HepG2 (cell line): ENCODE measurements around the gene KAZN.

ENCODE experiments used
- CTCF ChIP-seq: sonication (generic); formaldehyde crosslinking; IDR thresholded peaks from 2 replicates; pipeline ENCODE4 v1.5.0; 2020; ENCODE audit warnings: mild to moderate bottlenecking, missing genetic modification reagents, moderate library complexity
- DPF2 ChIP-seq: sonication (generic); formaldehyde crosslinking; IDR thresholded peaks from 2 replicates; pipeline ENCODE4 v1.4.0; 2020; ENCODE audit warnings: mild to moderate bottlenecking, low read depth, missing genetic modification reagents, borderline replicate concordance
- FOXA1 ChIP-seq, 2 experiments: fragments of 450-650 bp in 1 of 2; sonication (generic) in 1 of 2; formaldehyde crosslinking in 1 of 2; IDR thresholded peaks; 2 replicates each; pipeline versions ENCODE4 v1.4.0 to v1.6.1; 2016 to 2020; ENCODE audit warnings: missing genetic modification reagents in 1 of 2
- NFATC3 ChIP-seq: sonication (generic); formaldehyde crosslinking; IDR thresholded peaks from 2 replicates; pipeline ENCODE4 v1.5.1; 2020; ENCODE audit warnings: mild to moderate bottlenecking, missing genetic modification reagents
- POLR2A ChIP-seq, 2 experiments: IDR thresholded peaks; 2 replicates each; pipeline ENCODE4 v1.6.1; 2011; ENCODE audit warnings: low read depth in 2 of 2, low read length in 2 of 2, mild to moderate bottlenecking in 1 of 2, moderate library complexity in 1 of 2; ENCODE audit not compliant: insufficient read depth in 1 of 2
- SRF ChIP-seq: IDR thresholded peaks from 2 replicates; pipeline ENCODE4 v1.6.1; 2011; ENCODE audit warnings: mild to moderate bottlenecking, low read depth, low read length, moderate library complexity
- ZNF335 ChIP-seq: sonication (generic); formaldehyde crosslinking; IDR thresholded peaks from 2 replicates; pipeline ENCODE4 v1.4.0; 2020; ENCODE audit warnings: missing genetic modification reagents
- ZNF670 ChIP-seq: sonication (generic); formaldehyde crosslinking; IDR thresholded peaks from 2 replicates; pipeline ENCODE4 v1.8.0; 2022; ENCODE audit warnings: mild to moderate bottlenecking, missing genetic modification reagents, borderline replicate concordance
- ZNF724P ChIP-seq: sonication (generic); formaldehyde crosslinking; IDR thresholded peaks from 2 replicates; pipeline ENCODE4 v1.8.0; 2022; ENCODE audit warnings: missing genetic modification reagents, borderline replicate concordance
- ZNF790 ChIP-seq: sonication (generic); formaldehyde crosslinking; IDR thresholded peaks from 2 replicates; pipeline ENCODE4 v1.8.0; 2022; ENCODE audit warnings: missing genetic modification reagents, mild to moderate bottlenecking, borderline replicate concordance
- TF ChIP-seq, protein P1 (sequence below): sonication (generic); formaldehyde crosslinking; IDR thresholded peaks from 2 replicates; pipeline ENCODE4 v1.4.0; 2020; ENCODE audit warnings: missing genetic modification reagents, mild to moderate bottlenecking, borderline replicate concordance
- TF ChIP-seq, protein P2 (sequence below): sonication (generic); formaldehyde crosslinking; IDR thresholded peaks from 2 replicates; pipeline ENCODE4 v1.4.0; 2020; ENCODE audit warnings: missing genetic modification reagents, borderline replicate concordance
- TF ChIP-seq, protein P3 (sequence below): sonication (generic); formaldehyde crosslinking; IDR thresholded peaks from 2 replicates; pipeline ENCODE4 v1.5.1; 2020; ENCODE audit warnings: missing genetic modification reagents, mild to moderate bottlenecking, borderline replicate concordance

GRCh38 chr1:14592004-14592631 lies 6.4 kb upstream of the KAZN start:
- no peak for TF ChIP-seq SRF
- TF ChIP-seq ZNF670 (CRISPR knock-in tag): no peak
- no peak for TF ChIP-seq ZNF335 (CRISPR knock-in tag)
- no peak for TF ChIP-seq CTCF (CRISPR knock-in tag)
- TF ChIP-seq ZNF790 (CRISPR knock-in tag): no peak
- TF ChIP-seq POLR2A (IDR thresholded peaks at IDR 0.05; ENCODE audit: insufficient read depth in 1 of 2, low read depth in 2 of 2, low read length in 2 of 2): no peak
- no peak for TF ChIP-seq FOXA1 (IDR thresholded peaks at IDR 0.05)
- TF ChIP-seq FOXA1 (CRISPR knock-in tag; IDR thresholded peaks at IDR 0.05): no peak
- no peak for TF ChIP-seq DPF2
- TF ChIP-seq ZNF724P: no peak
- no peak for TF ChIP-seq NFATC3 (CRISPR knock-in tag)
- TF ChIP-seq, protein P1, sequence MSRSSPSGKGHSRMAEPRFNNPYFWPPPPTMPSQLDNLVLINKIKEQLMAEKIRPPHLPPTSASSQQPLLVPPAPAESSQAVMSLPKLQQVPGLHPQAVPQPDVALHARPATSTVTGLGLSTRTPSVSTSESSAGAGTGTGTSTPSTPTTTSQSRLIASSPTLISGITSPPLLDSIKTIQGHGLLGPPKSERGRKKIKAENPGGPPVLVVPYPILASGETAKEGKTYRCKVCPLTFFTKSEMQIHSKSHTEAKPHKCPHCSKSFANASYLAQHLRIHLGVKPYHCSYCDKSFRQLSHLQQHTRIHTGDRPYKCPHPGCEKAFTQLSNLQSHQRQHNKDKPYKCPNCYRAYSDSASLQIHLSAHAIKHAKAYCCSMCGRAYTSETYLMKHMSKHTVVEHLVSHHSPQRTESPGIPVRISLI: no peak
- TF ChIP-seq, protein P2, sequence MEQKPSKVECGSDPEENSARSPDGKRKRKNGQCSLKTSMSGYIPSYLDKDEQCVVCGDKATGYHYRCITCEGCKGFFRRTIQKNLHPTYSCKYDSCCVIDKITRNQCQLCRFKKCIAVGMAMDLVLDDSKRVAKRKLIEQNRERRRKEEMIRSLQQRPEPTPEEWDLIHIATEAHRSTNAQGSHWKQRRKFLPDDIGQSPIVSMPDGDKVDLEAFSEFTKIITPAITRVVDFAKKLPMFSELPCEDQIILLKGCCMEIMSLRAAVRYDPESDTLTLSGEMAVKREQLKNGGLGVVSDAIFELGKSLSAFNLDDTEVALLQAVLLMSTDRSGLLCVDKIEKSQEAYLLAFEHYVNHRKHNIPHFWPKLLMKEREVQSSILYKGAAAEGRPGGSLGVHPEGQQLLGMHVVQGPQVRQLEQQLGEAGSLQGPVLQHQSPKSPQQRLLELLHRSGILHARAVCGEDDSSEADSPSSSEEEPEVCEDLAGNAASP (CRISPR knock-in tag): no peak
- TF ChIP-seq, protein P3, sequence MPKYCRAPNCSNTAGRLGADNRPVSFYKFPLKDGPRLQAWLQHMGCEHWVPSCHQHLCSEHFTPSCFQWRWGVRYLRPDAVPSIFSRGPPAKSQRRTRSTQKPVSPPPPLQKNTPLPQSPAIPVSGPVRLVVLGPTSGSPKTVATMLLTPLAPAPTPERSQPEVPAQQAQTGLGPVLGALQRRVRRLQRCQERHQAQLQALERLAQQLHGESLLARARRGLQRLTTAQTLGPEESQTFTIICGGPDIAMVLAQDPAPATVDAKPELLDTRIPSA (CRISPR knock-in tag): no peak
